ENCODE data around the gene SMTN.
"Not testable (repeated sequence)": the region's sequence is repeated elsewhere in the genome, so short reads cannot be mapped to it uniquely, and the experiment has no call there.

SMTN gene

GRCh38 chr22:31073545-31074145 lies 7.5 kb upstream of the SMTN start:
- not testable (repeated sequence) for DNase-seq

GRCh38 chr22:31075961-31076360 lies 5.2 kb upstream of the SMTN start:
- DNase-seq = no peak

- DNase-seq = no peak
Measured at GRCh38 chr22:31077681-31078080, 3.4 kb upstream of the SMTN start.

- DNase-seq = not testable (repeated sequence)
Measured at GRCh38 chr22:31078389-31078788, 2.7 kb upstream of the SMTN start.

GRCh38 chr22:31079095-31079642 lies 1.9 kb upstream of the SMTN start:
- DNase-seq = no peak

GRCh38 chr22:31080164-31080847 lies 812 bp upstream of the SMTN start:
- no peak for DNase-seq

- DNase-seq = no peak
Measured at GRCh38 chr22:31081963-31082605, 966 bp downstream of the SMTN start.

- no peak for DNase-seq
Measured at GRCh38 chr22:31082606-31083376, 1.7 kb downstream of the SMTN start.

GRCh38 chr22:31083377-31083768 lies 2.3 kb downstream of the SMTN start:
- no peak for DNase-seq

GRCh38 chr22:31083923-31084810 lies 3.0 kb downstream of the SMTN start:
- DNase-seq = no peak

- DNase-seq = no peak
Measured at GRCh38 chr22:31084811-31085492, 3.8 kb downstream of the SMTN start.

- DNase-seq = no peak
Measured at GRCh38 chr22:31085493-31085824, 4.3 kb downstream of the SMTN start.

- DNase-seq = no peak
Measured at GRCh38 chr22:31085928-31086327, 4.8 kb downstream of the SMTN start.

GRCh38 chr22:31086703-31087330 lies 5.7 kb downstream of the SMTN start:
- DNase-seq = no peak

GRCh38 chr22:31087744-31088215 lies 6.7 kb downstream of the SMTN start:
- no peak for DNase-seq

- no peak for DNase-seq
Measured at GRCh38 chr22:31088233-31088986, 7.3 kb downstream of the SMTN start.

GRCh38 chr22:31089160-31090100 lies 8.3 kb downstream of the SMTN start:
- DNase-seq = no peak

GRCh38 chr22:31090217-31091085 lies 9.3 kb downstream of the SMTN start:
- DNase-seq = no peak

Measured in NCI-H2107 (cell line).